ENCODE measurements around the gene SKI.
A peak's percentile ranks its signal among the peaks of the same experiment; 100 is the strongest.

Gene SKI

DNA sequence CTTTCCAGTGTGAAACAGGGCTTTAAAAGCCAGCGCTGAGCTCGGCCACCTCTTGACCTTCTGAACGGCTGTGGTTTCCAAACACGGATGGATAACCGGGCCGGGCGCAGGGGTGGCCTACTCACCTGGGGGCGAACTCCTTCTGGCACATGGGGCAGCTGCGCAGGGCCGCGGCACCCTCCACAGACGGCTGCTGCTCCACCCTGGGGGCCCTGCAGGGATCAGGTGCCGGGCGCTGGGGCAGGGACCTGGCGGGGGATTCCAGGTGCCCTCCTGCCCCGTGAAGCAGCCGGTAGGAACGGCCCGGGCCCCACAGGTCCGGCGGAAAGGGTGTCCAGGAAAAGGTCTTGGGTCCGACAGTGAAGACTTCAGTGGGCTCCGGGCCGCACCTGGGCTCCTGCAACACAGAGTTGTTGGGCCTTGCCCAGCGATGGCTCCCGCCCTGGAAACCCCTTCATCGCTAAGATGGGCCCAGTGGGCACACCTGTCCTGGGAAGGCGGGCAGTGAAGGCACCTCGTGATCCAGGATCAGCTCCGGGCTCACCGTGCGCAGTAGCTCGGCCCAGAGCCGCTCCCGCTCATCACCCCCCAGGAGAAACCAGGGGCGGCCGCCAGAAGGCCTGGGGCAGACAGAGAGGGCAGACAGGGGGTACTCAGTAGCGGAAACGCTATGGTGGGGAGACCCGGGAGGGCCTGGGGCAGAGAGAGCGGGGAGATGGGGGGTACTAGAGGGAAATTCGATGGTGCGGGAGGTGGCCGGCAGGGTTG, 34.4 kb upstream of the SKI start:
- peak overlapping the region; percentile 51 for H3K4me3 ChIP-seq (ENCODE audit: low read depth, low read length)
- DNase-seq (ENCODE audit: low read depth), result no peak
- TF ChIP-seq, protein P1, sequence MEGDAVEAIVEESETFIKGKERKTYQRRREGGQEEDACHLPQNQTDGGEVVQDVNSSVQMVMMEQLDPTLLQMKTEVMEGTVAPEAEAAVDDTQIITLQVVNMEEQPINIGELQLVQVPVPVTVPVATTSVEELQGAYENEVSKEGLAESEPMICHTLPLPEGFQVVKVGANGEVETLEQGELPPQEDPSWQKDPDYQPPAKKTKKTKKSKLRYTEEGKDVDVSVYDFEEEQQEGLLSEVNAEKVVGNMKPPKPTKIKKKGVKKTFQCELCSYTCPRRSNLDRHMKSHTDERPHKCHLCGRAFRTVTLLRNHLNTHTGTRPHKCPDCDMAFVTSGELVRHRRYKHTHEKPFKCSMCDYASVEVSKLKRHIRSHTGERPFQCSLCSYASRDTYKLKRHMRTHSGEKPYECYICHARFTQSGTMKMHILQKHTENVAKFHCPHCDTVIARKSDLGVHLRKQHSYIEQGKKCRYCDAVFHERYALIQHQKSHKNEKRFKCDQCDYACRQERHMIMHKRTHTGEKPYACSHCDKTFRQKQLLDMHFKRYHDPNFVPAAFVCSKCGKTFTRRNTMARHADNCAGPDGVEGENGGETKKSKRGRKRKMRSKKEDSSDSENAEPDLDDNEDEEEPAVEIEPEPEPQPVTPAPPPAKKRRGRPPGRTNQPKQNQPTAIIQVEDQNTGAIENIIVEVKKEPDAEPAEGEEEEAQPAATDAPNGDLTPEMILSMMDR (IDR thresholded peaks at IDR 0.05; ENCODE audit: low read depth, low read length, missing control alignments), result no peak
- in situ Hi-C loops (cut with HindIII; ENCODE audit: low sequenced_read_pairs), result loop anchor here (10.0 kb wide), 2 partner anchors 81 to 1231 kb away; no protein-coding TSS in a partner anchor

DNA sequence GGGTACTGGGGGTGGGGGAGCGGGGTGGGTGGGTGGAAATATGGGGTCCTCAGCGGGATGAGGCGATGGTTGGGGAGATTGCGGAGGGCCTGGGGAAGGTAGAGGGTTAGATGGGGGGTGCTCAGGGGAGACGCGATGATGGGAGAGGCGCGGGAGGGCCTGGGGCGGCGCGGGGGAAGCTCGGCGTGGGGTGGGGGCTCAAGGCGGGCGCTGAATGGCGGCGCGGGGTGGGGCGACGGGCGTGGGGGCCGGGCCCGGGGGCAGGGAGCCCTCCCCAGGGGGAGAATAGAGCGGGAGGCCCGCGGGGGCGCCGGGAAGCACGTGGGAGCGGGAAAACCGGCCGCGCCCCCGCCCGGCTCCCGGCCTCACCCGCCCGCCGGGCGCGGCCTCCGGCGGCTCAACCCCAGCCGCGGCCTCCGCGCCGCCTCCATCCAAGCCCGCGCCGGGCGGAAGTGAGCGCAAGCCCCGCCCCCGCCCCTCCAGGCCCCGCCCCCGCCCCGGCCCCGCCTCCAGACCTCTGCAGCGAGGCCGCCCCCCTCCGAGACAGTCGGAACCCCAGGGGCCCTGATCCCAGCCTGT, 33.7 kb upstream of the SKI start, which contains the start of gene FAAP20:
FAAP20 (minus strand) TSS at position 454 of the 579 bp plus-strand sequence; CDS start at position 431, 23 bp downstream.
- H3K4me3 ChIP-seq (ENCODE audit: low read depth, low read length), result peak within 1 kb of the TSS; percentile 51
- TF ChIP-seq, protein P1 (IDR thresholded peaks at IDR 0.05; ENCODE audit: low read depth, low read length, missing control alignments), result no peak
- DNase-seq (ENCODE audit: low read depth), result no peak
- in situ Hi-C loops (cut with HindIII; ENCODE audit: low sequenced_read_pairs), result loop anchor here (10.0 kb wide), 2 partner anchors 80 to 1230 kb away; no protein-coding TSS in a partner anchor

DNA sequence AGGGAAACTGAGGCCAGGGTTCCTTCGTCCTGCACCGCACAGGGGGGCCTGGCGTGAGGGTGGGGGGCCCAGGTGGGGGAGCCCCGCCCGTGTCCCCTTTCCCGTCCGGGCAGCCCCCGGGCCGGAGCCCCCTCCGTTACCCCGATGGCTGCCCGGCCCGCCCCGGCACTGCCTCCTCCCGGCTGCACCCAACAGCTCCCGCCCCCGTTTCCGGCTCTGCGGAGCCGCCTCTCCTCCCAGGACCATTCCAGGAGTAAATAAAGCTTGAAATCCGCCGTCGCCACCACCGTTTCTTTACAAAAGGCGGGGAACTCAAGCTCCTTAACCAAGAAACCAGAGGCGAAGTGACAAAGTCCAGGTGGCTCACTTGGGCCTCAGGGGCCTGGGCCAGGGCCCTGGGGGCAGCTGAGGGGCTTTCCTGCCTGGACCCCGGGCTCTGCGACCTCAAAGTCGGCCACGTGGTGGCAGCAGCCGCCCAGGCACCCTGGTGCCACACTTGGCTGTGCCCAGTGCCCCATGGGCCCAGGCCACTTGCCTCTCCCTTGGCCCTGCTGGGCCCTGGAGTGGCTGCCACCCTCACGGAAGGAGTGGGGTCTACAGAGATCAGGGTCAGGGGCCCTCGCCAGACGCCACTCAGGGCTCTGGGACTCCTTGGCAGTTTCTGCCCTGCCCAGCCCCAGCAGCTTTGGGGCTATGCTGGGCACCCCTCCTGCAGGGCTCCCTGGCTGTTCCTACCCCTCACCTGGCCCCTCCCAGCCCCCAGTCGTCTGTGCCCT, 33.0 kb upstream of the SKI start:
- in situ Hi-C loops (cut with HindIII; ENCODE audit: low sequenced_read_pairs), result loop anchor here (5.0 to 10.0 kb wide), 5 partner anchors 80 to 1230 kb away; no protein-coding TSS in a partner anchor
- H3K4me3 ChIP-seq (ENCODE audit: low read depth, low read length), result peak overlapping the region; percentile 51
- DNase-seq (ENCODE audit: low read depth), result no peak
- TF ChIP-seq, protein P1 (IDR thresholded peaks at IDR 0.05; ENCODE audit: low read depth, low read length, missing control alignments), result peak; percentile 86

DNA sequence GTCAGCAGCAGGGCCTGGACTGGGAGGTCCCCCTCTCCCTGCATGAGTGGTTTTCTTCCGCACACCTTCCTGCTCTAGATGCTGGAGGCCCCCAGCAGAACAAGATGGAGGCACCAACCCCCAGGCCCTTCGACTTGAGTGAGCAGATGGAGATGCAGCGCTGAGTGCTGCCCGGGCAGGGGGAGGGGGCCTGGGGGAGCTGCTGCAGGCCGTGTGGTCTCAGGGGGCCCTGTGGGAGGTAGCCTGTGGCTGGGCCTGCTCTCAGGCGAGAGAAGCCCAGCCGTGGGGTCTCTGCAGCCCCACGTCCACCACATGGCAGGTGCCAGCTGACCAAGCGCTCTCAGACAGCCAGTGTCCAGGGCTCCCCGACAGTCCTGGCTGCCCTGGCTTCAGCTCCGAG, 32.3 kb upstream of the SKI start:
- no peak for DNase-seq (ENCODE audit: low read depth)
- no peak overlapping the region for H3K4me3 ChIP-seq (ENCODE audit: low read depth, low read length)
- in situ Hi-C loops (cut with HindIII; ENCODE audit: low sequenced_read_pairs), result loop anchor here (5.0 to 10.0 kb wide), 5 partner anchors 79 to 1229 kb away; no protein-coding TSS in a partner anchor
- TF ChIP-seq, protein P1 (IDR thresholded peaks at IDR 0.05; ENCODE audit: low read depth, low read length, missing control alignments), result no peak

DNA sequence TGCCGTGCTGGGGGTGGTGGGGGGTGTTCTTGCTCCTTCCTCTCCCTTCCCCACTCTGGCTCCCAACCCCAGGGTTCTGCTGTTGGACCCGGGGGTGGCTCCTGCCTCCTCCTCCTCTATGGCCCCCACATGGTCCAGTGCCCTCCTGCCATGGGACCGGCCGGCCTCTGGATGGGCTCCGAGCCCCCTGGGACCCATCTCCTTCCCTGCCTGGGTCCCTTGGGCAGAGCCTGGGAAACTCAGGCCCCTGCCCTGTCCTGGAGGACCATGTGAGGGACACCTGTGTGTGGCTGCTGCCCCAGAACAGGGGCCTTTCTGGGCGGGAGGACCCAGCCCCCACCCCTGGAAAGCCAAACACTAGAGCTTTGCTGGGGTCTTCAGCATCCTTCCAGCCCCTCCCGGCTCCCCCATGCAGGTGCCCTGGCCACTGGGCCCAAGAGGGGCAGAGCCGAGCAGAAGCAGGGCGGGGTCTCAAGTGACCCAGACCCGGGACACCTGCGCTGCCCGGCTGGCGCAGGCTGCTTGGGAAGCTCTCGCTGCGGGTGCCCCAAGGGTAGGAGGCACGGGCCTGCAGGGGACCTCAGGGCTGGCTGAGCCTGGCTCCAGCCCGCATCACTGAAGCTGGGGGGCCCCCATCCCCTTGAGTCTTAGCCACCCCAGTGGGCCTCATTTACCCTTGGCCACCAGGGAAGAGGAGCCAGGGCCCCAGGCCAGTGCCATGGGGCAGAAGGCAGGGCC, 31.0 kb upstream of the SKI start:
- H3K4me3 ChIP-seq (ENCODE audit: low read depth, low read length), result no peak overlapping the region
- in situ Hi-C loops (cut with HindIII; ENCODE audit: low sequenced_read_pairs), result loop anchor here (5.0 to 10.0 kb wide), 5 partner anchors 78 to 1228 kb away; no protein-coding TSS in a partner anchor
- DNase-seq (ENCODE audit: low read depth), result no peak
- TF ChIP-seq, protein P1 (IDR thresholded peaks at IDR 0.05; ENCODE audit: low read depth, low read length, missing control alignments), result no peak

All from astrocyte of the cerebellum (primary cell).